Mucosa of rectum (tissue), 2 donors: Measurements from ENCODE around the gene MPL.
A peak's percentile ranks its signal among the peaks of the same experiment; 100 is the strongest.

Experiments
- H3K27ac ChIP-seq, 2 donors: one replicate each; pipeline ENCODE4 v1.7.0; 2013; ENCODE audit warnings: inconsistent platforms in 2 of 2, low read depth in 2 of 2, low read length in 2 of 2
- H3K27me3 ChIP-seq, 2 donors: one replicate each; pipeline ENCODE4 v1.7.0; 2013; ENCODE audit warnings: low read length in 2 of 2; ENCODE audit not compliant: control insufficient read depth in 2 of 2, insufficient read depth in 2 of 2
- H3K36me3 ChIP-seq, 2 donors: one replicate each; pipeline ENCODE4 v1.7.0; 2013; ENCODE audit warnings: low read length in 2 of 2; ENCODE audit not compliant: control insufficient read depth in 2 of 2, insufficient read depth in 2 of 2
- H3K4me1 ChIP-seq, 2 donors: one replicate each; pipeline ENCODE4 v1.7.0; 2013; ENCODE audit warnings: low read length in 2 of 2, mild to moderate bottlenecking in 1 of 2; ENCODE audit not compliant: control insufficient read depth in 2 of 2, insufficient read depth in 2 of 2
- H3K4me3 ChIP-seq, 2 donors: one replicate each; pipeline ENCODE4 v1.7.0; 2013; ENCODE audit warnings: low read length in 2 of 2
- H3K9ac ChIP-seq, 2 donors: one replicate each; pipeline ENCODE4 v1.7.0; 2013; ENCODE audit warnings: low read length in 2 of 2, low read depth in 1 of 2, mild to moderate bottlenecking in 1 of 2
- H3K9me3 ChIP-seq, 2 donors: one replicate each; pipeline ENCODE4 v1.7.0; 2013; ENCODE audit warnings: low read length in 2 of 2; ENCODE audit not compliant: control insufficient read depth in 2 of 2
- donor health status: healthy.
- donor health status: Normal muscosa, but diverticular disease.

The MPL gene

DNA sequence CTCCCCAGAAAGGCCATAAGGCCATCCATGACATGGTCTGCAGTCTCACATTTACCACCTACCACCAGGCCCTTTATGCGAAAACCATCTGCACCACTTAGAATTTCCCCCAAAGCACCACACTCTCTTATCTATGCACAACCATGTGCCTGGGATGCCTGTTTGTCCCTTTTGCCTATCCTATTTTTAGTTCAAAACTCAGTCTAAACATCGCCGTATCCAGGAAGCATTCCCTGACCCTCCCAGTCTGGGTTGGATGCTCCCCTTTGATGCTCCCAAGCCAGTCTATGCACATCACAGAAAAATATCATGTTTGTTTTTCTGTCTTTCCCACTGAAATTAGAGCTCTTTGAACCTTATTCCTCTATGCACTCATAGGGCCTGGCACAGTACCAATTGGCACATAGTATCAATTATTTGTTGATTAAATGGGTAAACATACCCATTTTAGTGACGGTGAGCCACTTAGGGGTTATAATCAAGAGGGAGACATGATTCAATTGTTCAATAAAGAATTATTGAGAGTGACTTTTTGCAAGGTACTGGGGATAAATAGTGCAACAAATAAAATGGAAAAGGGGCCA lies 6.7 kb downstream of the MPL start:
- Histone ChIP-seq H3K4me1 (peaks cover 11 to 23% of the 10 kb centered on the region in 2 donors), H3K27me3 (no peaks in the 10 kb centered on the region), H3K9ac (no peak overlapping the region), H3K9me3 (no peaks in the 10 kb centered on the region), H3K27ac (peak overlapping the region in 1 of 2 donors; percentile 56), H3K36me3 (no peaks in the 10 kb centered on the region), H3K4me3 (no peak overlapping the region)

DNA sequence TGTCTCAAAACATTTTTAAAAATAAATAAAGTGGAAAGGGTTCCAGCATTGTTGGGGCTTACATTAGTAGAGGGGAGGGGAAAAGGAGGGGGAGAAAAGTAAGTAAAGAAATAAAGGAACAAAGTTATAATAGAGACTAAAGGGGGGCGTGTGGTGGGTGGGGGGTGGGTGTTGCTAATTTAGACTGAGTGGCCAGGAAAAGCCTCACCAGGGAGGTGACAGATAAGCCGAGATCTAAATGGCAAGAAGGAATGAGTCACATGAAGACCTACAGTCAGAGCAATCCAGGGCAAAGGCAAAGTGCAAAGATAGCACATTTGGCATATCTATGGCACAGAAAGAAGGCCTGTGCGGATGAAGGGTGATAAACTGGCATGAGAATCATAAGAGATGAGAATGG lies 7.5 kb downstream of the MPL start:
- Histone ChIP-seq H3K9ac (no peak overlapping the region), H3K4me3 (no peak overlapping the region), H3K9me3 (no peaks in the 10 kb centered on the region), H3K36me3 (no peaks in the 10 kb centered on the region), H3K4me1 (peaks cover 16 to 29% of the 10 kb centered on the region in 2 donors), H3K27me3 (no peaks in the 10 kb centered on the region), H3K27ac (peak overlapping the region; percentile 21 to 56)

DNA sequence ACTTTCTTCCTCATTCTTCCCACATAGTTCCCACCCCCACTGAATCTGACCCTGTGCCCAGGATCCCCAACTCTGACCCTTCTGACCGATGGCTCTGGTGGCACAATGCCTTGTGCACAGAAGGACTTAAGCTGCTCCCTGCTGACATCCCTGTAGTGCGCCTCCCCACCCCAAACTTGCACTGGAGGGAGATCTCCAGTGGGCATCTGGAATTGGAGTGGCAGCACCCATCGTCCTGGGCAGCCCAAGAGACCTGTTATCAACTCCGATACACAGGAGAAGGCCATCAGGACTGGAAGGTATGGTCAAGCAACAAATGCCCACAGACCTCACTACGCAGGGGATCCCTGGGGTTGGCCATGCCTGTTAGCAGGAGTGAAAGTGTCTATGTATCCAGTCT lies 9.0 kb downstream of the MPL start:
- Histone ChIP-seq H3K4me3 (no peak overlapping the region), H3K9ac (no peak overlapping the region), H3K27ac (no peak overlapping the region), H3K27me3 (no peaks in the 10 kb centered on the region), H3K36me3 (no peaks in the 10 kb centered on the region), H3K4me1 (peaks cover 16 to 29% of the 10 kb centered on the region in 2 donors), H3K9me3 (no peaks in the 10 kb centered on the region)

DNA sequence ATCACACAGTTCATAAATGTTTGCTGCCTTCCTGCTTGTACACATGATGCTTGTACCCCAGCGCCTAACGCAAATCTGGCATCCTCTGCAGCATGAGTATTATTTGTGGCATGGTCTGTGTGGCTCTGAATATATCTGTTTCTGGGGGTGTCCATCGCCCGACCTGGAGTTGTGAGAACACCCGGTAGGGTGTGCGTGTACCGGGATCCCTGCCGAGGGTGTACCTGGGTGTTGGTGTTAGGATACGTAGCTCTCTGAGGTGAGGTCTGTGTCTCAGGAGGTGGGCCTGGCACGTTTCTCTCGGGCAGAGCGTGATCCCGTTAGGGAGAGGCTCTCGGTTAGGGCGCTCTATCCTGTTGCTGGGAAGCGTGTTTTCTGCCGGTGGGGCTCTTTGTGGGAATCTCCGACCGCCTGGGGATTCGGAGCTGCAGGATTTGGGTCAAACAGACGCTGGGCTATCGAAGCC lies 10.8 kb downstream of the MPL start:
- Histone ChIP-seq H3K9me3 (no peaks in the 10 kb centered on the region), H3K4me1 (peaks cover 16 to 29% of the 10 kb centered on the region in 2 donors), H3K36me3 (no peaks in the 10 kb centered on the region), H3K27me3 (no peaks in the 10 kb centered on the region), H3K4me3 (peak overlapping the region; percentile 67 to 70), H3K9ac (peak overlapping the region; percentile 81 to 88), H3K27ac (peak overlapping the region; percentile 99)

DNA sequence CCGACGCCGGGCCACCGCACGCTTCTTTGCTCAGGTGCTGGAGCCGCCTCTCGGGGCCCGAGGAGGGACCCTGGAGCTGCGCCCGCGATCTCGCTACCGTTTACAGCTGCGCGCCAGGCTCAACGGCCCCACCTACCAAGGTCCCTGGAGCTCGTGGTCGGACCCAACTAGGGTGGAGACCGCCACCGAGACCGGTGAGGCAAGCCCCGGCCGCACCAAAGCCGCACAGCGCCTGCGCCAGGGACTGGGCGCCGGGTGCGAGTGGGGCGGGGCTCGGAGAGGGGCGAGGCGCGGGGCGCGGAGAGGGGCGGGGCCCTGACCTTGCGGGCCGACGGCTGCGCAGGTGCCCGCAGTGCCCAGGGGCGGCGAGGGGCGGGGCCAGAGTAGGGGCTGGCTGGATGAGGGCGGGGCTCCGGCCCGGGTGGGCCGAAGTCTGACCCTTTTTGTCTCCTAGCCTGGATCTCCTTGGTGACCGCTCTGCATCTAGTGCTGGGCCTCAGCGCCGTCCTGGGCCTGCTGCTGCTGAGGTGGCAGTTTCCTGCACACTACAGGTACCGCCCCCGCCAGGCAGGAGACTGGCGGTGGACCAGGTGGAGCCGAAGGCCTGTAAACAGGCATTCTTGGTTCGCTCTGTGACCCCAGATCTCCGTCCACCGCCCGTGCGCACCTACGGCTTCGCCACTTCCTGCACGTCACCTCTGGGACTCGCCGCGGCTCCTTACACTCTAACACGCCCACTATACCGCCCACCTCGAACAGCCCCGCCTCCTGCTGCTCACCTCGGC lies 11.4 kb downstream of the MPL start:
- Histone ChIP-seq H3K36me3 (no peaks in the 10 kb centered on the region), H3K4me1 (peaks cover 16 to 29% of the 10 kb centered on the region in 2 donors), H3K27me3 (no peaks in the 10 kb centered on the region), H3K27ac (peak overlapping the region; percentile 99), H3K4me3 (peak overlapping the region; percentile 67 to 78), H3K9ac (peak overlapping the region; percentile 88), H3K9me3 (no peaks in the 10 kb centered on the region)

DNA sequence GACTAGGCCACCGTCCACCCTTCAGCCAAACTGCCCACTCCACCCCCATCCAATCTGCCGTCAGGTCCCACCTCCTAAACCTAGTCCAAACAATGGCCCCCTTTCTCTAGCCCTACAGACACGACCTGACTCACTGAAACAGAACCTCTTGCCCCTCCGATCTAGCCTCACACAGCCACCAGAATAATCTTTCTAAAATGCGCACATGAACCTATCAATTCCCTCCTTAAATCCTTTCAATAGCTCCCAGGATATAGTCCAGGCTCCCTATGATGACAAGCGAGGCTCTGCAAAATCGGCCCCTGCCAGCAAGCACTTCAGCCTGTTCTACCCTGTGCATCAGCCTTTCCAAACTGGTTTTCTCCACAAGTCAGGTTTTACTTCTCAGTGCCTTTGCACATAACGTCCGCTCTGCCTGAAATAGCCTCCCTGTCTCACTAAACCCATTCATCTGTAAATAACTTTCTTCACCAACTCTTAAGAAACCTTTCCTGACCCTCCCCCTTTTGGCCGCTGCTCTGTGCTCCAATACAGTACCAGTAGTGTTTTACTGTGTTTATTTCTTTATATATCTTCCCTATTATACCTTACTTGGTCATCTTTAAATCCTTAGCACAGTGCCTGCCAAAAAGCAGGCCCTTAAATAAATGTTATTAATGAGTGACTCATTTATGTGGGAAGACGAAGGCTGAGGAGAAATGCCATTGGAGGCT lies 12.1 kb downstream of the MPL start:
- Histone ChIP-seq H3K4me3 (peak overlapping the region; percentile 67 to 78), H3K27ac (peak overlapping the region; percentile 99), H3K36me3 (no peaks in the 10 kb centered on the region), H3K9me3 (no peaks in the 10 kb centered on the region), H3K27me3 (no peaks in the 10 kb centered on the region), H3K9ac (peak overlapping the region; percentile 88), H3K4me1 (peaks cover 16 to 22% of the 10 kb centered on the region in 2 donors)

DNA sequence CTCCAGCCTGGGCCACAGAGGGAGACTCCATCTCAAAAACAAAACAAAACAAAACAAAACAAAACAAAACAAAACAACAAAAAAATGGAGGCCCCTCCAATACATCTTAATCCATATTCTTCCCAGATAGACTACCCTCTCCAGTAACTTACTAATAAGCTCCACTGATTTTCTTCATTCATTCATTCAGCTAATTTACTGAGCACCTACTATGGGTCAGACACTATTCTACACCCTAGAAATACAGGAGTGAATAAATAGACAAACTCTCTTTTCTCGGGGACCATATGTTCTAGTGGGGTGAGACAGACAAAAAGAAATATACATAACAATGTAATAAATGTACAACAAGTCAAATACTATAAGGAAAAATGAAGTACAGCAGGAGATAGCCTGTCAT lies 13.4 kb downstream of the MPL start:
- no peaks in the 10 kb centered on the region for H3K27me3 ChIP-seq
- no peak overlapping the region for H3K4me3 ChIP-seq
- H3K36me3 ChIP-seq, result no peaks in the 10 kb centered on the region
- H3K27ac ChIP-seq, result no peak overlapping the region
- H3K9me3 ChIP-seq, result no peaks in the 10 kb centered on the region
- peaks cover 16% of the 10 kb centered on the region in 2 donors for H3K4me1 ChIP-seq
- H3K9ac ChIP-seq, result no peak overlapping the region

DNA sequence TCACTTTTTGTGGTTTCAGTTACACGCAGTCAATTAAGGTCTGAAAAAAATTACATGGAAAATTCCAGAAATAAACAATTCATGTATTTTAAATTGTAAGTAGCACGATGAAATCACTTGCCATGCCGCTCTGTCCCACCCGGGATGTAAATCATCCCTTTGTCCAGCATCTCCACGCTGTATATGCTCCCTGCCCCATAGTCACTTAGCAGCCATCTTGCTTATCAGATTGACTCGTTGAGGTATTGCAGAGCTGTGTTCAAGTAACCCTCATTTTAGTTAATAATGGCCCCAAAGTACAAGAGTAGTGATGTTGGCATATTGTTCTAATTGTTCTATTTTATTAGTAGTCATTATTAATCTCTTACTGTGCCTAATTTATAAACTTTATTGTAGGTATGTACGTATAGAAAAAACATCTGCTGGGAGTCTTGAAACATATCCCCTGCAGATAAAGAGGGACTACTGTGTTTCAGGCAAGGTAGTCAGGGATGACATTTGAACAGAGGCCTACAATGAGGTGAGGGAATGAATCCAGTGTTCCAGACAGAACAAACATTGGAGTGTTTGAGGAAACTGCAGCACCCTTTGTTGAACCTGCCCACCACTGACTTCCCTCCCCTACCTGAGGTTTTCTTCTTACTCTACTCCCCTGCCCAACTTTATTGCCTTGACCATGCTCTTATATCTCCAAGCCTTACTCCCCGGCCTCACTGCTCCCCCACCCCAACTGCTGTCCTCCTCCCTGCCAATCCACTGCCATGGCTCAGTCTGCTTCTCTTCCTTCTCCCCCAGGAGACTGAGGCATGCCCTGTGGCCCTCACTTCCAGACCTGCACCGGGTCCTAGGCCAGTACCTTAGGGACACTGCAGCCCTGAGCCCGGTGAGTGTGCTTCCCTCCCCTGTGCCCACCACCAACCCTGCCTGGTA lies 14.1 kb downstream of the MPL start:
- Histone ChIP-seq H3K36me3 (no peaks in the 10 kb centered on the region), H3K9me3 (no peaks in the 10 kb centered on the region), H3K4me1 (peaks cover 16% of the 10 kb centered on the region in 2 donors), H3K4me3 (no peak overlapping the region), H3K27ac (peak overlapping the region in 1 of 2 donors; percentile 30), H3K27me3 (no peaks in the 10 kb centered on the region), H3K9ac (no peak overlapping the region)

DNA sequence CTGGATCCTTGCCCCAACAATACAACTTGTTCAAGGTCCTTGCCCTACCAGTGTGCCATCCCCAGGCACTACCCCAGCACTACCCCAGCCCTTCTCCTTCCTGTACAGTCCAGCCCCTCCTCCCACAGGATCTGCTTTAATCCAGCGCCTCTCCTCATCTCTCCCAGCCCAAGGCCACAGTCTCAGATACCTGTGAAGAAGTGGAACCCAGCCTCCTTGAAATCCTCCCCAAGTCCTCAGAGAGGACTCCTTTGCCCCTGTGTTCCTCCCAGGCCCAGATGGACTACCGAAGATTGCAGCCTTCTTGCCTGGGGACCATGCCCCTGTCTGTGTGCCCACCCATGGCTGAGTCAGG lies 14.7 kb downstream of the MPL start:
- Histone ChIP-seq H3K27ac (peak overlapping the region in 1 of 2 donors; percentile 30), H3K36me3 (no peaks in the 10 kb centered on the region), H3K27me3 (no peaks in the 10 kb centered on the region), H3K9me3 (no peaks in the 10 kb centered on the region), H3K4me1 (peaks cover 16% of the 10 kb centered on the region in 2 donors), H3K4me3 (no peak overlapping the region), H3K9ac (no peak overlapping the region)
